ENCODE data around the gene SLC4A8. TPM values are rescaled to one million over a fixed set of nuclear protein-coding genes. Genes with fewer than 3 reads are reported as not detected.

Gene SLC4A8
- total RNA-seq (under 1 TPM; 0.47 to 0.69 TPM), polyA plus RNA-seq (under 1 TPM; 0.14 to 0.77 TPM)

DNA sequence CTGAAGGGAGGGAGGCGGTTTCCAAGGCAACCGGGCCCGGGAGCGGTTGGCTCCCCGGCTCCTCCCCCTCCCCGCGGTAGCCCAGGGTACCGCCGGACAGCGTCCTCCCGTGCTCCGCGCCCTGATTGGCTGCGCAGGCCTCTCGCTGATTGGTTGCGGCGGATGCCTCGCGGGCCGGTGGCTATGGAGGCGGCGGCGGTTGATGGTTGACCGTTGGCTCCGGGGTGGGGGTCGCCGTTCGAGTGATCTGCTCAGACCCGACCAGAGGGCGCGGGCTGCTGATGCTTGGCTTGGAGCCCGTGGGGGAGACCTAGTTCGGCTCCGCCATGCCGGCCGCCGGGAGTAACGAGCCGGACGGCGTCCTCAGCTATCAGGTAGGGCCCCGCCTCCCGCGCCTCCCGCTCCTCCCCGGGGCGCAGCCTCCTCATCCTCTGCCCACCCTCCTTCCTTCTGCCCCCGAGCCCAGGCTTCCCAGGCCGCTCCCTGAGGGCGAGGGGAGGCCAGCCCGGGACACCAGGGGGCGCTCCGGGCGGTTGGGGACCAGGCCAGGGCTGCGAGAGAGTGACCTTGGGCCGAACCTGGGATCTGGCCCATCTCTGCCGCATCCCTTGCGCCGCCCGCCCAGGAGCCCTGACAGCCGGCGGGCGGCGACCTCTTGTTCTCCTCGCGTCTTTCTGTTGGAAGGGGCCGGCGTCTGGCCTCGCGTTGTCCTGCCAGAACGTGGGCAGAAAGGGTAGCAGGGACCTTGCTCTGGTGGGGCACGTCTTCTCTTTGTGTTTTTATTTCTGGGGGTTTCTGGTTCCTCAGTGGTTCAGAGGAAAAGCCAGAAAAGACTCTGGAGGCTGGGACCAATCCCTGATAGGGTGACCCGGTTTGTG, at the start of gene SLC4A8:
TSS of gene SLC4A8 (plus strand) at position 170 of the 878 bp plus-strand sequence. CDS start at position 327, 157 bp downstream.
- Mint-ChIP-seq H3K36me3 (no peaks in the 10 kb centered on the region), H3K4me1 (peaks cover 9 to 10% (median 10%) of the 10 kb centered on the region in 4 donors), H3K4me3 (peak within 1 kb of the TSS; percentile 80 to 88 (median 86)), H3K27ac (peak within 1 kb of the TSS in 5 of 7 donors; percentile 72 to 88 (median 85)), H3K9me3 (no peaks in the 10 kb centered on the region), H3K27me3 (no peaks in the 10 kb centered on the region)
- intact Hi-C loops (cut with micrococcal nuclease) = loop anchor here (1.0 to 5.0 kb wide), 5 partner anchors 57 to 452 kb away; no protein-coding TSS in a partner anchor
- Histone ChIP-seq H3K4me3 (ENCODE audit: low read length in 2 of 2) (peak within 1 kb of the TSS; percentile 4 to 51), H3K36me3 (ENCODE audit: insufficient read depth, low read length) (no peaks in the 10 kb centered on the region), H3K4me1 (ENCODE audit: insufficient read depth, low read length) (peaks cover 6% of the 10 kb centered on the region), H3K27ac (ENCODE audit: low read depth, low read length) (peak within 1 kb of the TSS; percentile 8), H3K9me3 (ENCODE audit: control insufficient read depth in 1 of 2, low read length in 2 of 2) (no peaks in the 10 kb centered on the region), H3K27me3 (ENCODE audit: insufficient read depth, low read length) (no peaks in the 10 kb centered on the region)
- DNase-seq = peak; percentile 62 to 74 (median 66)
- ChIA-PET CTCF (ENCODE audit: partially characterized antibody) (interaction anchor here (0.6 to 1.7 kb wide), 6 partner anchors 8 to 107 kb away, joined by 3 to 4 read pairs (median 3); no protein-coding TSS in a partner anchor), POLR2A (ENCODE audit: partially characterized antibody) (interaction anchor here (0.6 to 0.8 kb wide), 2 partner anchors 56 to 207 kb away, joined by 3 to 4 read pairs; partner anchors contain the start of gene POU6F1)

- peaks cover 7% of the 10 kb centered on the region for H3K4me1 ChIP-seq (ENCODE audit: insufficient read depth, low read length)
- peaks cover 0 to 4% (median 0%) of the 10 kb centered on the region in 8 donors for H3K9me3 Mint-ChIP-seq
- no peaks in the 10 kb centered on the region for H3K9me3 ChIP-seq (ENCODE audit: control insufficient read depth in 1 of 2, low read length in 2 of 2)
- no peak overlapping the region for H3K27ac ChIP-seq (ENCODE audit: low read depth, low read length)
- peaks cover 33 to 37% of the 10 kb centered on the region in 2 donors for H3K36me3 Mint-ChIP-seq
- intact Hi-C loops (cut with micrococcal nuclease) = no loop called here
- no peak overlapping the region for H3K4me3 ChIP-seq (ENCODE audit: low read length in 2 of 2)
- ChIA-PET POLR2A (ENCODE audit: partially characterized antibody) (no interaction called here), CTCF (ENCODE audit: partially characterized antibody) (interaction anchor here (1.1 kb wide), 1 partner anchor 157 kb away, joined by 4 read pairs; no protein-coding TSS in a partner anchor)
- no peak overlapping the region for H3K4me3 Mint-ChIP-seq
- no peak for DNase-seq
- H3K36me3 ChIP-seq (ENCODE audit: insufficient read depth, low read length) = peaks cover 10% of the 10 kb centered on the region
- H3K27me3 Mint-ChIP-seq = no peaks in the 10 kb centered on the region
- peaks cover 17 to 38% (median 32%) of the 10 kb centered on the region in 4 donors for H3K4me1 Mint-ChIP-seq
- H3K27me3 ChIP-seq (ENCODE audit: insufficient read depth, low read length) = no peaks in the 10 kb centered on the region
- H3K27ac Mint-ChIP-seq = peak overlapping the region in 6 of 7 donors; percentile 7 to 89 (median 36)
Observed at GRCh38 chr12:51374856-51375255, 49.8 kb upstream of the SLC4A8 start.

DNA sequence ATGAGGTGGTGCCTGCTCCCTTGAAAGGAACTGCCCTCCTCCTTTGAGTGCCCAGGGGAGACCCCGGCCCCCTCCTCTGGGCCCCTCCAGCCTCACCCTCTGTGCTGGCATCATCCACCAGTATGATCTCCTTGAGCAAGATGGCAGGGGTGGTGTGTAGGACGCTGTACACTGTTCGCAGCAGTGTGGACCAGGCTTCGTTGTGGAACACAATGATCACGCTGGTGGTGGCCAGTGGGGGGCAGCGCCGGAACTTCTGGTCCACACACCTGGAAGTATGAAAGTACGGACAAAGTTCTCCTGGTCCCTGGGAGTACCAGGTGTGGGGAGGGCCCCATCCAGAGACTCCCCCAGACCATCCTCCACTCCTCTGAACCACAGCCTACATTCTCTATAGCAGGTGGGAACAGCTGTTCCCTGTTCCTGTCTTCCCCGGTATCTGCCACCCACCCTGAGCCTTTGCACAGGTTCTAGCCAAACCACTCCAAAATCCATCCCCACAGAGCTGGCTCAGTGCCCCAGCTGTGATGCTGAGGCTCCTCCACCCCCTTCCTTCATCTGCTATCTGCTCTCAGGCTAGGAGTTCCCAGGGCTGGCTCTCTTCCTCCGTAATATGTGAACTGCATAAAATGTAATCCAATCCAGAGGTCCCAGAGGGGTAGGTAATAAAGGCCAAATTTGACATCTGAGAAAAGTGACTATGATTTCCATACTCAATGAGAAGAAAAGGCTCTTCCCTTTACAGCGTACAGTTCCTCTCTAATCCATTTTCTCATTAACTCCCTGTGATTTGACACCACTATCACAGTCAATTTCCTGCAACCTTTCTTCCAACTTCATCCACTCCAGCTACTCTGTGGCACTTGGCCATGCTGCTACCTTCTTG, 47.3 kb upstream of the SLC4A8 start:
- no peak overlapping the region for H3K27ac ChIP-seq (ENCODE audit: low read depth, low read length)
- peak overlapping the region in 3 of 7 donors; percentile 61 to 84 (median 82) for H3K27ac Mint-ChIP-seq
- intact Hi-C loops (cut with micrococcal nuclease) = no loop called here
- H3K27me3 ChIP-seq (ENCODE audit: insufficient read depth, low read length) = no peaks in the 10 kb centered on the region
- H3K27me3 Mint-ChIP-seq = no peaks in the 10 kb centered on the region
- H3K4me1 ChIP-seq (ENCODE audit: insufficient read depth, low read length) = no peaks in the 10 kb centered on the region
- peak overlapping the region in 1 of 8 donors; percentile 74 for H3K4me3 Mint-ChIP-seq
- ChIA-PET POLR2A (ENCODE audit: partially characterized antibody) (interaction anchor here (1.1 to 1.2 kb wide), 2 partner anchors 9 to 17 kb away, joined by 3 to 5 read pairs; no protein-coding TSS in a partner anchor), CTCF (ENCODE audit: partially characterized antibody) (no interaction called here)
- DNase-seq = no peak
- H3K36me3 Mint-ChIP-seq = peaks cover 42 to 51% of the 10 kb centered on the region in 2 donors
- no peak overlapping the region for H3K4me3 ChIP-seq (ENCODE audit: low read length in 2 of 2)
- H3K36me3 ChIP-seq (ENCODE audit: insufficient read depth, low read length) = peaks cover 10% of the 10 kb centered on the region
- peaks cover 13 to 26% (median 17%) of the 10 kb centered on the region in 4 donors for H3K4me1 Mint-ChIP-seq
- H3K9me3 ChIP-seq (ENCODE audit: control insufficient read depth in 1 of 2, low read length in 2 of 2) = no peaks in the 10 kb centered on the region
- H3K9me3 Mint-ChIP-seq = peaks cover 0 to 4% (median 0%) of the 10 kb centered on the region in 8 donors

- Histone ChIP-seq H3K4me3 (ENCODE audit: low read length in 2 of 2) (no peak overlapping the region), H3K27ac (ENCODE audit: low read depth, low read length) (no peak overlapping the region), H3K27me3 (ENCODE audit: insufficient read depth, low read length) (no peaks in the 10 kb centered on the region), H3K9me3 (ENCODE audit: control insufficient read depth in 1 of 2, low read length in 2 of 2) (no peaks in the 10 kb centered on the region), H3K4me1 (ENCODE audit: insufficient read depth, low read length) (peaks cover 7% of the 10 kb centered on the region), H3K36me3 (ENCODE audit: insufficient read depth, low read length) (peaks cover 10% of the 10 kb centered on the region)
- intact Hi-C loops (cut with micrococcal nuclease) = no loop called here
- ChIA-PET POLR2A (ENCODE audit: partially characterized antibody) (interaction anchor here (1.2 kb wide), 1 partner anchor 10 kb away, joined by 5 read pairs; no protein-coding TSS in a partner anchor), CTCF (ENCODE audit: partially characterized antibody) (no interaction called here)
- Mint-ChIP-seq H3K4me1 (peaks cover 17 to 32% (median 28%) of the 10 kb centered on the region in 4 donors), H3K9me3 (peaks cover 0 to 4% (median 0%) of the 10 kb centered on the region in 8 donors), H3K4me3 (no peak overlapping the region), H3K36me3 (peaks cover 44 to 52% of the 10 kb centered on the region in 2 donors), H3K27me3 (no peaks in the 10 kb centered on the region), H3K27ac (peak overlapping the region in 3 of 7 donors; percentile 21 to 63 (median 23))
- no peak for DNase-seq
Observed at GRCh38 chr12:51378749-51379148, 45.9 kb upstream of the SLC4A8 start.

- H3K4me3 ChIP-seq (ENCODE audit: low read length in 2 of 2) = no peak overlapping the region
- POLR2A ChIA-PET (ENCODE audit: partially characterized antibody) = no interaction called here
- Mint-ChIP-seq H3K27ac (no peak overlapping the region), H3K4me3 (no peak overlapping the region), H3K27me3 (no peaks in the 10 kb centered on the region), H3K36me3 (peaks cover 39 to 52% of the 10 kb centered on the region in 2 donors), H3K4me1 (peaks cover 20 to 34% (median 31%) of the 10 kb centered on the region in 4 donors), H3K9me3 (peaks cover 0 to 4% (median 0%) of the 10 kb centered on the region in 8 donors)
- no peaks in the 10 kb centered on the region for H3K9me3 ChIP-seq (ENCODE audit: control insufficient read depth in 1 of 2, low read length in 2 of 2)
- CTCF ChIA-PET (ENCODE audit: partially characterized antibody) = interaction anchor here (1.0 kb wide), 1 partner anchor 12 kb away, joined by 3 read pairs; the partner anchor contains the start of gene GALNT6
- H3K27ac ChIP-seq (ENCODE audit: low read depth, low read length) = no peak overlapping the region
- H3K27me3 ChIP-seq (ENCODE audit: insufficient read depth, low read length) = no peaks in the 10 kb centered on the region
- H3K36me3 ChIP-seq (ENCODE audit: insufficient read depth, low read length) = peaks cover 10% of the 10 kb centered on the region
- H3K4me1 ChIP-seq (ENCODE audit: insufficient read depth, low read length) = peaks cover 14% of the 10 kb centered on the region
- no peak for DNase-seq
- intact Hi-C loops (cut with micrococcal nuclease) = no loop called here
Observed at GRCh38 chr12:51379571-51379970, 45.1 kb upstream of the SLC4A8 start.

- H3K9me3 ChIP-seq (ENCODE audit: control insufficient read depth in 1 of 2, low read length in 2 of 2) = no peaks in the 10 kb centered on the region
- H3K27me3 ChIP-seq (ENCODE audit: insufficient read depth, low read length) = no peaks in the 10 kb centered on the region
- peaks cover 14% of the 10 kb centered on the region for H3K4me1 ChIP-seq (ENCODE audit: insufficient read depth, low read length)
- no peaks in the 10 kb centered on the region for H3K27me3 Mint-ChIP-seq
- no peak overlapping the region for H3K27ac ChIP-seq (ENCODE audit: low read depth, low read length)
- H3K4me3 ChIP-seq (ENCODE audit: low read length in 2 of 2) = no peak overlapping the region
- no peak overlapping the region for H3K4me3 Mint-ChIP-seq
- intact Hi-C loops (cut with micrococcal nuclease) = no loop called here
- peaks cover 0 to 4% (median 0%) of the 10 kb centered on the region in 8 donors for H3K9me3 Mint-ChIP-seq
- H3K36me3 Mint-ChIP-seq = peaks cover 31 to 46% of the 10 kb centered on the region in 2 donors
- peak overlapping the region in 1 of 7 donors; percentile 19 for H3K27ac Mint-ChIP-seq
- CTCF ChIA-PET (ENCODE audit: partially characterized antibody) = interaction anchor here (0.9 to 1.3 kb wide), 2 partner anchors 10 to 41 kb away, joined by 3 read pairs; no protein-coding TSS in a partner anchor
- POLR2A ChIA-PET (ENCODE audit: partially characterized antibody) = interaction anchor here (1.1 kb wide), 1 partner anchor 12 kb away, joined by 3 read pairs; no protein-coding TSS in a partner anchor
- peaks cover 10% of the 10 kb centered on the region for H3K36me3 ChIP-seq (ENCODE audit: insufficient read depth, low read length)
- no peak for DNase-seq
- H3K4me1 Mint-ChIP-seq = peaks cover 20 to 39% (median 28%) of the 10 kb centered on the region in 4 donors
Observed at GRCh38 chr12:51381226-51382079, 43.2 kb upstream of the SLC4A8 start.

All from CD4-positive, alpha-beta memory T cell (primary cell).